GM21825 (cell line): ENCODE measurements around the gene SEC14L1.
A peak's percentile ranks its signal among the peaks of the same experiment; 100 is the strongest.

Experiments used
- ATAC-seq: cut with Tn5 transposase; IDR thresholded peaks from one replicate; pipeline ENCODE4 v1.9.1; 2021; ENCODE audit warnings: mild to moderate bottlenecking, moderate library complexity; ENCODE audit not compliant: unreplicated experiment

The SEC14L1 gene

GRCh38 chr17:77211681-77212080 lies 70.9 kb downstream of the SEC14L1 start:
- ATAC-seq: no peak

GRCh38 chr17:77212081-77212832 lies 71.5 kb downstream of the SEC14L1 start:
- ATAC-seq: peak; percentile 74

- ATAC-seq: no peak
These were observed 72.3 kb downstream of the SEC14L1 start for GRCh38 chr17:77212833-77213777.

DNA sequence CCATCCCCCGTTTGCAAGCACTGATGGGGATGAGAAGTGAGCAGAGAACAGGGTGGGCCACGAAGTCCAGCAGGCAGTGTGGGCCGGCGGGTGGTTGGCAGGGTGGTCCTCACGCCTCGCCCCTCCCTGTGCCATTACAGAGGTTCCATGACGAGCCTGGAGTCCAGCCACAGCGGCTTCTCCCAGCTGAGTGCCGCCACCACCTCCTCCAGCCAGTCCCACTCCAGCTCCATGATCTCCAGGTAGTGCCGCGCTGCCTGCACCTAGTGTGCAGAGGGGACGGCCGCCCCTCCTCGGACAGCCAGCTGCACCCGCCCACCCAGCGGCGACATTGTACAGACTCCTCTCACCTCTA lies 73.0 kb downstream of the SEC14L1 start:
- ATAC-seq: no peak

DNA sequence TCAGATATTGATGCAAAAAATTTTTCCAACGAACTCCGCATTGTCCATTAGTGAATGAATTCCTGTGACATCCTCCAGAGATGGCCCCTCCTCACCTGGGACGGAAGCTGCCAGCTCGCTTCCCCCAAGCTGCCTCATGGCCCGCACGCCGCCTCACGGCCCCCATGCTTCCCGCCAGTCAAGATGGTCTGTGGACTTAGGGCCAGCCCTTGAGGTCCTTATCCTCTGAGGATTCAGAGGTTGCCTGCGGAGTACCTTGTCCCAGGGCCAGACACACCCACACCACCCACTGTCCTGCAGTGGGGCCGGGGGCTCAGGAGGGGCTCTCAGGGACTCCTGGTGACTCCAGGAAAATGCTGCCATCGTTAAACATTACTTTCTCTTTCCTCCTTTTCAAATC lies 73.6 kb downstream of the SEC14L1 start:
- no peak for ATAC-seq

DNA sequence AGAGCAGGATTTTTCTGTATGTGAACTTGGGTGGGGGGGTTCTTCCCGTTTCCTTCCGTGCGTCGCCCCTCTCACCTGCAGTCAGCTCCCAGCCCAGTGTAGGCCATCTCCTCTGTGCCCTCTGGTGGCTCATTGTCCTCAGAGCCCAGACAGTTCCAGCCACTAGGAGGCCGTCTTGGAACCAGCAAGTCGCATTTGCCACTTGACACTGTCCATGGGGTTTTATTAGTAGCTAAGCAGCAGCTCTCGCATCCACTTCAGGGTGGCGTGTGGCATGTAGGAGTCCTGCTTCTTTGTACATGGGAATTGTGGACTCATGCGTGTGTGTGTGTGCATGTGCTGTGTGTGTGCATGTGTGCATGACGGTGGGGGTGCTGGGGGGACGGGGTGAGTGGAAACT lies 74.0 kb downstream of the SEC14L1 start:
- ATAC-seq: no peak

- no peak for ATAC-seq
These were observed 74.5 kb downstream of the SEC14L1 start for GRCh38 chr17:77215281-77215680.

- no peak for ATAC-seq
These were observed 75.7 kb downstream of the SEC14L1 start for GRCh38 chr17:77216486-77216885.

DNA sequence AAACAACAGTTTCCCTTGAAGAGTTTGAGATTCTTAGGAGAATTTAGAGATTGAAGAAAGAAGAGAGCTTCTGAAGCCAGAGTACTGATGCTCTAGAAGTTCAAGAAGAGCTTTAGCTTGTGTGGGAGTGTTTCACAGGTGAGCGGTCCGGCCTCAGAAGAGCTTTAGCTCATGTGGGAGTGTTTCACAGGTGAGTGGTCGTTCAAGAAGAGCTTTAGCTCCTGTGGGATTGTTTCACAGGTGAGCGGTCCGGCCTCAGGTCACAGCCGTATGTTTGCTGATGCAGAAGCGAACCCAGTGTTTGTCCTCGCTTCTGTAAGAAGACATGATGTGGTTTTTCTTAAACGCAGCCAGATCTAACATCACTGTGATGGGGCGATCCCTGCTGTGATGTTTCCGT lies 76.4 kb downstream of the SEC14L1 start:
- ATAC-seq: no peak

GRCh38 chr17:77217566-77217965 lies 76.8 kb downstream of the SEC14L1 start:
- no peak for ATAC-seq

GRCh38 chr17:77218902-77219301 lies 78.1 kb downstream of the SEC14L1 start:
- no peak for ATAC-seq

DNA sequence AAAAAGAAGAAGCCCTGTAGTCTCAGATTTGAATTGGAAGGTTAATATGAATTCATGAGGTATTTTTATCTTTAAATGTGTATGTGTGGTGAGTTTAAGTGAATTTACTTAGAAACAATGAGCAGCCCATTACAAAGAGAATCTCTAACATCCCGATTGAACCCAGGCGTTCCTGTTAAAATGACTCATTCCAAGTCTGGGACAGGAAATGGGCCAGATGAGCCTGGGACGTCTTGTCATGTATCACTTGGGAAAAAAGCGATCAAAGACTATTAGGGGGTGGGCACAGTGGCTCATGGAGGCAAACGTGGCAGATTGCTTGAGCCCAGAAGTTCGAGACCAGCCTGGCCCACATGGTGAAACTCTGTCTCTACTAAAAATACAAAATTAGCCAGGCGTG lies 81.6 kb downstream of the SEC14L1 start:
- no peak for ATAC-seq

GRCh38 chr17:77223642-77224420 lies 83.1 kb downstream of the SEC14L1 start:
- no peak for ATAC-seq

- ATAC-seq: no peak
These were observed 84.5 kb downstream of the SEC14L1 start for GRCh38 chr17:77225265-77225664.

DNA sequence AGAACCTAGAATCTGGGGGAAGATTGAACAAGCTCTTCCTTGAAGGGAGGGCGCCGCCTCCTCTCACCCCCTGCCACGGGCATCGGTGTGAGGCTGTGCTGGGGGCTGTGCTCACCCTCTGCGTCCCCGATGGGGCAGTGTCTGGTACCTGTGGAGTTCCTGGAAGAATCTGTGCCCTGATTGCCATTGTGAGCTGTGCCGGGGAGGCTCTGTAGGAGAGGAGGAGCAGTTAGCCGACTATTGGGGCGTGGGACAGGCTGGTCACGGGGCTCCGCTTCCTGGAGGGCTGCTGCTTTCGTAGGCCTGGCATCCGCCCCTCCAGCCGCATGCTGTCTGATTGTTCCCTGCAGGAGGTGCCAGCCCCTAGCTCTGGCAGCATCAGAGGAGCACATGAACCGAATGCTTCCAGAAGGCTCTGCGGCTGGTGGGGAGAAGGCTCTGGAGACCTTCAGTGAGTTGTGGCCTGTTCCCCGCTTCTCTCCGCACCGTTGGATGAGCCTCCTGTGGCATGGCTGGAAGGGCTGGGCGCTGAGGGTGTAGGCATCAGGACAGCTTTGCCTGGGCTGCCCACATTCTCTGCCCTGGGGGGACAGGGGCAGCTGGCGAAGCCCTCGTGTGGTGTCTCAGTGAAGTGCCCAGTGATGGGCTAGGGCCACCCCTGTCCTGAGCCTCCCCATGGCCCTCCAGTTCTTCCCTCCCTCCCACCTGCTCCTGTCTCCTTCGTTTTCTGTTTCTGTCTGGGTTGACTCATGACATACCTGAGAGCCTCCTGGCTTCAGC lies 86.9 kb downstream of the SEC14L1 start:
- no peak for ATAC-seq

- no peak for ATAC-seq
These were observed 87.5 kb downstream of the SEC14L1 start for GRCh38 chr17:77228241-77228752.

GRCh38 chr17:77228816-77229215 lies 88.0 kb downstream of the SEC14L1 start:
- no peak for ATAC-seq

- no peak for ATAC-seq
These were observed 89.1 kb downstream of the SEC14L1 start for GRCh38 chr17:77229786-77230435.

- no peak for ATAC-seq
These were observed 89.7 kb downstream of the SEC14L1 start for GRCh38 chr17:77230436-77230830.
